GM23248 (cell line): ENCODE measurements around the gene ABCC10.

Experiments used
- EZH2 ChIP-seq: fragments of 200-600 bp; sonication (generic); IDR thresholded peaks from 2 replicates; pipeline ENCODE4 v1.6.1; 2018; ENCODE audit warnings: antibody characterized with exemption, mild to moderate bottlenecking; ENCODE audit not compliant: insufficient read depth, poor library complexity, severe bottlenecking
- EZH2phosphoT487 ChIP-seq: fragments of 200-600 bp; sonication (generic); IDR thresholded peaks from 2 replicates; pipeline ENCODE4 v1.6.1; 2018; ENCODE audit warnings: antibody characterized with exemption, moderate library complexity, mild to moderate bottlenecking, low read depth; ENCODE audit not compliant: insufficient read depth

- no peak for TF ChIP-seq EZH2
- no peak for TF ChIP-seq EZH2phosphoT487
Measured at GRCh38 chr6:43394982-43395381, 32.4 kb upstream of the ABCC10 start.
